ENCODE results near the gene PSAP. TPM values are rescaled to one million over a fixed set of nuclear protein-coding genes. Genes with fewer than 3 reads are reported as not detected.

PSAP gene
- polyA plus RNA-seq, 4 donors = 762 to 944 (median 856) TPM

GRCh38 chr10:71795248-71795647 lies 55.8 kb downstream of the PSAP start:
- peak in 1 of 4 donors; percentile 55 for DNase-seq (ENCODE audit: low read depth in 4 of 4, low spot score in 2 of 4)

GRCh38 chr10:71790749-71791440 lies 60.2 kb downstream of the PSAP start:
- DNase-seq (ENCODE audit: low read depth in 4 of 4, low spot score in 2 of 4) = no peak

- no peak for DNase-seq (ENCODE audit: low read depth in 4 of 4, low spot score in 2 of 4)
These were observed 61.2 kb downstream of the PSAP start for GRCh38 chr10:71789871-71790270.

GRCh38 chr10:71788954-71789353 lies 62.1 kb downstream of the PSAP start:
- no peak for DNase-seq (ENCODE audit: low read depth in 4 of 4, low spot score in 2 of 4)

- no peak for DNase-seq (ENCODE audit: low read depth in 4 of 4, low spot score in 2 of 4)
These were observed 66.3 kb downstream of the PSAP start for GRCh38 chr10:71784679-71785272.

GRCh38 chr10:71783917-71784678 lies 67.0 kb downstream of the PSAP start:
- DNase-seq (ENCODE audit: low read depth in 4 of 4, low spot score in 2 of 4) = no peak

GRCh38 chr10:71782917-71783490 lies 68.0 kb downstream of the PSAP start:
- DNase-seq (ENCODE audit: low read depth in 4 of 4, low spot score in 2 of 4) = no peak

GRCh38 chr10:71782221-71782916 lies 68.7 kb downstream of the PSAP start:
- no peak for DNase-seq (ENCODE audit: low read depth in 4 of 4, low spot score in 2 of 4)

GRCh38 chr10:71780719-71781118 lies 70.3 kb downstream of the PSAP start:
- no peak for DNase-seq (ENCODE audit: low read depth in 4 of 4, low spot score in 2 of 4)

- DNase-seq (ENCODE audit: low read depth in 4 of 4, low spot score in 2 of 4) = no peak
These were observed 70.9 kb downstream of the PSAP start for GRCh38 chr10:71780156-71780555.

- DNase-seq (ENCODE audit: low read depth in 4 of 4, low spot score in 2 of 4) = no peak
These were observed 71.4 kb downstream of the PSAP start for GRCh38 chr10:71779641-71780040.

GRCh38 chr10:71778071-71778825 lies 72.8 kb downstream of the PSAP start:
- DNase-seq (ENCODE audit: low read depth in 4 of 4, low spot score in 2 of 4) = no peak

- no peak for DNase-seq (ENCODE audit: low read depth in 4 of 4, low spot score in 2 of 4)
These were observed 73.7 kb downstream of the PSAP start for GRCh38 chr10:71777213-71777985.

GRCh38 chr10:71776481-71776925 lies 74.5 kb downstream of the PSAP start:
- no peak for DNase-seq (ENCODE audit: low read depth in 4 of 4, low spot score in 2 of 4)

GRCh38 chr10:71774916-71775702 lies 75.9 kb downstream of the PSAP start:
- DNase-seq (ENCODE audit: low read depth in 4 of 4, low spot score in 2 of 4) = no peak

- peak in 2 of 4 donors; percentile 56 to 61 for DNase-seq (ENCODE audit: low read depth in 4 of 4, low spot score in 2 of 4)
These were observed 77.7 kb downstream of the PSAP start, which contains the start of gene VSIR for GRCh38 chr10:71773221-71773971. TSS of gene VSIR (minus strand) at chr10:71773520. CDS start at chr10:71773439, 81 bp downstream.

- no peak for DNase-seq (ENCODE audit: low read depth in 4 of 4, low spot score in 2 of 4)
These were observed 78.2 kb downstream of the PSAP start for GRCh38 chr10:71772832-71773220.
